Glomerular visceral epithelial cell (primary cell): ENCODE data around the gene EZR.

ENCODE experiments used
- DNase-seq: peaks from one replicate; pipeline ENCODE4 v3.0.0-alpha.2; 2016; ENCODE audit errors: extremely low spot score

EZR gene

DNA sequence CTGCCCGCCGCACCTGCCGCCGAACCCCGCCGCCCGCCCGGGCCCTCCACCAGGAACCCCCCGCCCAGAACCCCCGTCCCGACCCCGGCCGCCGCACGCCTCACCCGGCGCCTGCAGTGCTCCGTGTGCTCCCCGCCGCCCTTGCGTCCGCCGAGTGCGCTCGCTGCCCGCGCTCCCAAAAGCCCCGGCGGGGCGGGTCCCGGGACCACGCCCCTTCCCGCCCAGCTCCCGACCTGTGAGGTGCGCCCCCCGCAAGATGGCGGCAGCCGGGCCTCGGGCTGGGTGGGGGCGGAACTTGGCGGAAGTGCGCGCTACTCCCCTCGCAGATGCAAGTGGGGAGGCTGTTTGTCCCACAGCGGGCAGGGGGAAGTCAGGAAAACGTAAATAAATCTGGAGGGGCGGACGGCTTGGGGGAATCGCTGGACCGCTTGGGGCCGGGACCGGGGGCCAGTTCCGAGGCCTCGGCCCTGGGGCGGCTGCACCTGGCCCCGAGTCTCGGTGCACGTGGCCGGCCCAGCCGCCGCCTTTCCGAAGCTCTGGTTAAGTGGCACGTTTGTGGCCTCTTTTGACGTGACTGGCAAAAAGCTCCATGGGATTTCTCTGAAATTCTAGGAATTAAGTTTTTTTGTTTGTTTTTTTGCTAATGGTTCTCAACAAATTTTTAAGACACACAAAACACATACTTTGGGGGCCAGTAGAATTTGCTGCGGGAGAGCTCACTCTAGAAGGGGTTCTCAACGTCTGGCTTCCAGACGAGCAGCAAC lies at the start of gene EZR:
TSS of gene EZR (minus strand) at position 156 of the 764 bp plus-strand sequence. CDS start 1,275 bp downstream, outside the sequence.
- peak; percentile 85 for DNase-seq

GRCh38 chr6:158868122-158868480 lies 48.9 kb upstream of the EZR start:
- no peak for DNase-seq

- DNase-seq, result peak; percentile 47
These were observed 48.4 kb upstream of the EZR start for GRCh38 chr6:158867381-158868121.

- DNase-seq, result no peak
These were observed 46.6 kb upstream of the EZR start for GRCh38 chr6:158865769-158866168.

DNA sequence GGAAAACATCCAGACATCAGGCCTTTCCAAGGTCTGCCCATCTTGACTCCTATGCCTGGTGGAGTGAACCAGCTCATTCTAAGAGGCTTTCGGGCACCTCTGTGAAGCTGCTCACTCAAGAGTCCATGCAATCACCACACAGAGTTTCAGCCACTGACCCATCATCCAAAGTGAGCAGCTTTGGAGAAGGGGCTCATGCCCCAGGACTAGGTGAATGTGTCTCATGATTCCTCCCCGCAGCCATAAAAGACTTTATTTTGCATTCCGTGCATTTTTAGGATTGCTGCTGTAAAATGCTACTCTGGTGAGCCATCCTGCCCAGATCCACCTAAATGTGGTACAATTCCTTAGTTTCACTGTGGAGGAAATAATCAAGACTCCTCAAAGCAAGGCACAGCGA lies 44.5 kb upstream of the EZR start:
- DNase-seq, result peak; percentile 66

DNA sequence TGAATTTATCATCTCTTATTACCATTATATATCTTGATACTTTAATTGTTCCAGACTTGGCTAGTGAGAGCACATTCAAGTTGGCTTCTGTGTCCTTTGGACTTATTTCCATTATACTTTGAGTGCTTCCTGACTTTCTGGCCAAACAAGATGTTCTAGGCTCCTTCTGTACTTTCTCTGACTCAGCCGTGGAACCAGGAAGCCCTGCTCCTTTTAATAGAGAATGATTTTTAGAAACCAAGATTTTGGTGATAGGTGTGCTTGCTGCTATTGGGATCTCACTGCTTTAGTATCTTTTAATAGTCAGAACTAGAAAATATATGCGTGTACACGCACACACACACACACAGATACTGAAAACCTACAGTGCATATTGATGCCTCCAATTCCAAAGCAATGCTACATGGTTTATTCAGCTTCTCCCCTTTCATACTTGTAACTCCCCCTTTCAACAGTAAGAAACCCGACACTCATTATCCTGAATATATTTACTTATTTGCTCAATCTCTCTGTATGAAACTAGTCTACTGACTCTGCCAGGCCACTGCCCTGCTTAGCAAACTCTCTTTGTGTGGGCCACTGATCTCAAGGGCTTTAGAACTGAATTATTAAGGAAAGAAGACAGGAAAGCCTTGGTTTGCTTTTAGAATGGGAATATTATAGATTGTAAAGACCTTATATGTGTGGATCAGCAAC lies 42.7 kb upstream of the EZR start:
- no peak for DNase-seq

DNA sequence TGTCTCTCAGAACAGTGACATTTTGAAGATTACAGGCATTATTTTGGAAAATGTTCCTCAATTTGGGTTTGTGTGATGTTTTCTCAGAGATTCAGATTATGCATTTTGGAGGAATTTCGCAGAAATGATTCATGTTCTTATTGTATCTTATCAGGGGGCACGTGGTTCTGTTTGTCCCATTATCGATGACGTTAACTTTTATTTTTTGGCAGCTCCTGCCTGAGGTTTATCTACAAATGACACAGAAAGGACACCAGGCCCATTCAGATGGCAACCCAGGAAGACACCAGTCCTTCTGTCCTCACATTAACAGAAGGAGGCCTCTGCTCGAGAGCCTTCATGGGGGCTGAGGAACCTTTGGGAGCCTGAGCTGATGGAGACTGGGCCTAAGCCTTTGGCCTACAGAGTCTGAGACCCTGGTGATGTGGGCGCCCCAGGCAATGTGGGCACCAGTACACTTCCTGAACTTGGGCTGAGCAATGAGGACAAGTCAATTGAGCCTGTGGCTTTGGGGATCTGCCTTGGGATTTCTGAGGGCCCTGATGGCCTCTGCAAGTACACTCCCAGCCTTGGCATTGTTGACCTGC lies 41.2 kb upstream of the EZR start:
- no peak for DNase-seq

GRCh38 chr6:158856261-158856660 lies 37.1 kb upstream of the EZR start:
- no peak for DNase-seq

DNA sequence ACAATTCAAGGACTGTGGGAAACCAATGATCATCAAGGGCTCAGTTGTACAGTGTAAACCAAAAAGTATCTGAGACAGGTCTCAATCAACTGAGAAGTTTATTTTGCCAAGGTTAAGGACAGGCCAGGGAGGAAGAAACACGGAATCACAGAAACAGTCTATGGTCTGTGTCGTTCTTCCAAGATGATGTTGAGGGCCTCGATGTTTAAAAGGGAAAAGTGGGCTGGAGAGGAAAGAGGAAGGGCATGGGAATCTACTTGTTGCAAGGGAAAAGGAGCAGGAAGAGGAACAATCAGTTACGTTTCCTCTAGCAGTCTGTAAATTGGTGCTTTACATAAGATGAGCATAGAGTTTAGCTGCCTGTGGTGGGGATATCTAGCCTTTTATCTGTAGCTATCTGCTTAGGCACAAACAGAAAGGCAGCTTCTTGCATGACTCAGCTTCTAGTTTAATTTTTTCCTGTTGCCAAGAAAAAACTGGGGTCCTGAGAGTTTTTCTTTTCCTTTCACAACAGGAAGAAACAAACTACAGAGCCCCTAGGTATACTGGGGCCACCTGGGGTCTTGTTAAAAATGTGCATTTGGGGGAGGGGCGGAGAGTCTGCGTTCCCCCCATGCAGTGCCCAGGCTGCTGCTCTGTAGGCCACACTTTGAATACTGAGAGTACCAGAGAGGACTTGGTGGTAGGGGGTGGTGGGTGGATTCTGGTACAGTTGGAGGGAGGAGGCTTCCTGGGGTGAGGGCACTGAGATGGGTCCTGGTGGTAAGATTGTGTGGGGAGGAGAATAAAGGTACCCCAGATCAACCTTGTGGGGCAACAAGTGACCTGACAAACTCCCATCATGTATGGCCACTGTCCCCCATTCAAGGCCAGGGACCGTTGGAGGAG lies 35.3 kb upstream of the EZR start:
- DNase-seq, result no peak

DNA sequence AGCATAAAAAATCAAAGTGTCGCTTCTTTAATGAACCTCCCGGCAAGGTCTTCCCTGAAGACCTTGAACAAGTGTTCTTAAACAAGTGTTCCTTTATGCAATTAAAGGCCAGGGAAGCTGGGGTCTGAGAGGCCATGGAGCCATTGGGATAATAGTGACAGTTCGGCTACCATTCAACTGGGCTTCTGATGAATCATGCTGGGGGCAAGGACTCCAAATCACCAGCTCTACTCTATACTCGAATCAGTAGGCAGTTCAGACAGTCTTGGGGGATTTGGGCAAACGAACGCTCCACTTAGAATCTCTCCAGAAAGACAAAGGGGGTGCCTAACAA lies 34.7 kb upstream of the EZR start:
- DNase-seq, result no peak

GRCh38 chr6:158853072-158853879 lies 34.1 kb upstream of the EZR start:
- DNase-seq, result peak; percentile 98

GRCh38 chr6:158852312-158853071 lies 33.3 kb upstream of the EZR start:
- DNase-seq, result no peak

- DNase-seq, result no peak
These were observed 31.6 kb upstream of the EZR start for GRCh38 chr6:158850807-158851115.

- peak; percentile 96 for DNase-seq
These were observed 31.0 kb upstream of the EZR start for GRCh38 chr6:158849899-158850806.

DNA sequence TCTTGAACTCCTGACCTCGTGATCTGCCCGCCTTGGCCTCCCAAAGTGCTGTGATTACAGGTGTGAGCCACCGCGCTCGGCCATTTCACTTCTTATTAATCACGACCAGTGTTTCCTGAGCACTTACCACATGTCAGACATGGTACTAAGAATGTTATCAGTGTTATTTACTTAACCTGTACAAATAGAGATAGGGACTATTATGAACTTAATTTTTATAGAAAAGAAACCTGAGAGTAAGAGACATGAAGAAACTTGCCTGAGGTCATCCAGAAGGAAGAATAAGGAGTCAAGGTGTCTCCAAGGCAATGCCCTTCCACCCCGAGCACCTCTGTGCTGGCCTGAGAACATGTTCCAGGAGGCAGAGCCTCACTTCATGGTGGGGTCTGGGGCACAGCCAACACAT lies 29.3 kb upstream of the EZR start:
- DNase-seq, result no peak

- no peak for DNase-seq
These were observed 28.6 kb upstream of the EZR start for GRCh38 chr6:158847786-158848185.

GRCh38 chr6:158847012-158847529 lies 27.9 kb upstream of the EZR start:
- DNase-seq, result no peak

- DNase-seq, result no peak
These were observed 24.8 kb upstream of the EZR start for GRCh38 chr6:158843751-158844683.
